Measurements from ENCODE around the gene SH2D4B. TPM values are rescaled to one million over a fixed set of nuclear protein-coding genes. Genes with fewer than 3 reads are reported as not detected.
"Not testable (repeated sequence)": the region's sequence is repeated elsewhere in the genome, so short reads cannot be mapped to it uniquely, and the experiment has no call there.

The SH2D4B gene
- total RNA-seq, 3 donors from 2014 or later, result 0.15 to 0.16 TPM; not detected in 1

- no peaks in the 10 kb centered on the region for H3K4me1 ChIP-seq
- H3K27ac ChIP-seq, result no peak overlapping the region
- H3K36me3 ChIP-seq, result no peaks in the 10 kb centered on the region
- TF ChIP-seq, protein P1, sequence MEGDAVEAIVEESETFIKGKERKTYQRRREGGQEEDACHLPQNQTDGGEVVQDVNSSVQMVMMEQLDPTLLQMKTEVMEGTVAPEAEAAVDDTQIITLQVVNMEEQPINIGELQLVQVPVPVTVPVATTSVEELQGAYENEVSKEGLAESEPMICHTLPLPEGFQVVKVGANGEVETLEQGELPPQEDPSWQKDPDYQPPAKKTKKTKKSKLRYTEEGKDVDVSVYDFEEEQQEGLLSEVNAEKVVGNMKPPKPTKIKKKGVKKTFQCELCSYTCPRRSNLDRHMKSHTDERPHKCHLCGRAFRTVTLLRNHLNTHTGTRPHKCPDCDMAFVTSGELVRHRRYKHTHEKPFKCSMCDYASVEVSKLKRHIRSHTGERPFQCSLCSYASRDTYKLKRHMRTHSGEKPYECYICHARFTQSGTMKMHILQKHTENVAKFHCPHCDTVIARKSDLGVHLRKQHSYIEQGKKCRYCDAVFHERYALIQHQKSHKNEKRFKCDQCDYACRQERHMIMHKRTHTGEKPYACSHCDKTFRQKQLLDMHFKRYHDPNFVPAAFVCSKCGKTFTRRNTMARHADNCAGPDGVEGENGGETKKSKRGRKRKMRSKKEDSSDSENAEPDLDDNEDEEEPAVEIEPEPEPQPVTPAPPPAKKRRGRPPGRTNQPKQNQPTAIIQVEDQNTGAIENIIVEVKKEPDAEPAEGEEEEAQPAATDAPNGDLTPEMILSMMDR (IDR thresholded peaks at IDR 0.05), result no peak
- TF ChIP-seq POLR2AphosphoS5 (IDR thresholded peaks at IDR 0.05), result no peak
- TF ChIP-seq POLR2A (IDR thresholded peaks at IDR 0.05), result no peak
- no peaks in the 10 kb centered on the region for H3K27me3 ChIP-seq
- intact Hi-C loops (cut with DNase I; ENCODE audit: low total_unique reads), result no loop called here
- no peak overlapping the region for H3K4me3 ChIP-seq
- H3K9me3 ChIP-seq, result no peaks in the 10 kb centered on the region
- DNase-seq (ENCODE audit: low spot score in 2 of 2), result peak in 1 of 2 donors; percentile 33
These were observed 5.1 kb upstream of the SH2D4B start for GRCh38 chr10:80532571-80532970.

DNA sequence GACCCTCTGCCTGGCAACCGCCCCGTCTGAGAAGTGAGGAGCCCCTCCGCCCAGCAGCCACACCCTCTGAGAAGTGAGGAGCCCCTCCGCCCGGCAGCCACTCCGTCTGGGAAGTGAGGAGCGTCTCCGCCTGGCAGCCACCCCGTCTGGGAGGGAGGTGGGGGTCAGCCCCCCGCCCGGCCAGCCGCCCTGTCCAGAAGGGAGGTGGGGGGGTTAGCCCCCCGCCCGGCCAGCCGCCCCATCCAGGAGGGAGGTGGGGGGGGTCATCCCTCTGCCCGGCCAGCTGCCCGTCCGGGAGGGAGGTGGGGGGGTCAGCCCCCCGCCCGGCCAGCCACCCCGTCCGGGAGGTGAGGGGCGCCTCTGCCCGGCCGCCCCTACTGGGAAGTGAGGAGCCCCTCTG is 3.6 kb upstream of the SH2D4B start:
- intact Hi-C loops (cut with DNase I; ENCODE audit: low total_unique reads); H3K4me3 ChIP-seq; H3K9me3 ChIP-seq; H3K36me3 ChIP-seq; H3K27ac ChIP-seq; H3K4me1 ChIP-seq; H3K27me3 ChIP-seq: not testable (repeated sequence)
- peak in 1 of 2 donors; percentile 36 for DNase-seq (ENCODE audit: low spot score in 2 of 2)

- H3K27ac ChIP-seq; H3K9me3 ChIP-seq; H3K27me3 ChIP-seq; H3K4me3 ChIP-seq; H3K4me1 ChIP-seq; intact Hi-C loops (cut with DNase I; ENCODE audit: low total_unique reads); H3K36me3 ChIP-seq: not testable (repeated sequence)
- DNase-seq (ENCODE audit: low spot score in 2 of 2), result peak in 1 of 2 donors; percentile 10
These were observed 3.1 kb upstream of the SH2D4B start for GRCh38 chr10:80534646-80535045.

- TF ChIP-seq, protein P1 (IDR thresholded peaks at IDR 0.05), result peak; percentile 20 to 59 (median 52)
- peak in 2 of 3 donors; percentile 36 to 42 for TF ChIP-seq POLR2AphosphoS5 (IDR thresholded peaks at IDR 0.05)
- no peak for TF ChIP-seq POLR2A (IDR thresholded peaks at IDR 0.05)
- intact Hi-C loops (cut with DNase I; ENCODE audit: low total_unique reads), result no loop called here
- peak; percentile 63 to 69 for DNase-seq (ENCODE audit: low spot score in 2 of 2)
These were observed 1.9 kb upstream of the SH2D4B start for GRCh38 chr10:80535671-80536360.

DNA sequence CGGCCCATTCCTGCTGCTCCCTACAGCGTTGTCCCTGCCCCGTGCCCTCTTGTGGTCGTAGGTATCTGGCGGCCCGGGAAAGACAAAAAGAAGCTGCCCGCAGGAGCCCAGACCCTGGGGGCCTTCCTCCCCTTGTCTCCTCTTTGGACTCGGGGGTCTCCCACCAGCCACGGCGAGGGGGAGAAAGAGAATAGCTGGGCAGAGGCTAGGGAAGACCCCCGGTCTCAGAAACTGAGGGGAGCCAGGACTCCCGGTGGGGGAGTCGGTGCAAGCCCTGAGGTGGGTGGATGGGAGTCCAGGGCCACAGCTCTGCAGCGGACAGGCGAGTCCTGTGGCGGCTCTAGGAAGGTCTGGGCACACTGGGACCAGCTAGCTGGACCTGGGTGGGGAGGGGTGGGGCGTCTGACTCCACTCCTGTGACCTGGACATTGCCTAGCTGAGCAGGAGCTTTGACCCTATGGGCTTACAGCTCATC is 1.3 kb upstream of the SH2D4B start:
- H3K9me3 ChIP-seq, result no peaks in the 10 kb centered on the region
- no peaks in the 10 kb centered on the region for H3K4me1 ChIP-seq
- DNase-seq (ENCODE audit: low spot score in 2 of 2), result peak in 1 of 2 donors; percentile 41
- no peaks in the 10 kb centered on the region for H3K27me3 ChIP-seq
- intact Hi-C loops (cut with DNase I; ENCODE audit: low total_unique reads), result no loop called here
- peak overlapping the region; percentile 45 to 61 (median 56) for H3K4me3 ChIP-seq
- H3K27ac ChIP-seq, result peak overlapping the region; percentile 73 to 79
- no peaks in the 10 kb centered on the region for H3K36me3 ChIP-seq
- TF ChIP-seq, protein P1 (IDR thresholded peaks at IDR 0.05), result no peak
- TF ChIP-seq POLR2AphosphoS5 (IDR thresholded peaks at IDR 0.05) (no peak), POLR2A (IDR thresholded peaks at IDR 0.05) (no peak)

More at GRCh38 chr10:80535671-80536360, 1.9 kb upstream of the SH2D4B start:
- H3K9me3 ChIP-seq, result no peaks in the 10 kb centered on the region
- H3K27me3 ChIP-seq, result no peaks in the 10 kb centered on the region
- H3K27ac ChIP-seq, result peak overlapping the region; percentile 73 to 79
- H3K36me3 ChIP-seq, result no peaks in the 10 kb centered on the region
- H3K4me3 ChIP-seq, result peak overlapping the region; percentile 45 to 61 (median 56)
- no peaks in the 10 kb centered on the region for H3K4me1 ChIP-seq

GRCh38 chr10:80537086-80537735 is 491 bp upstream of the SH2D4B start:
- Histone ChIP-seq H3K9me3 (no peaks in the 10 kb centered on the region), H3K4me3 (no peak overlapping the region), H3K27ac (peak overlapping the region in 1 of 2 donors; percentile 79)

More at GRCh38 chr10:80537086-80537735, 491 bp upstream of the SH2D4B start:
- intact Hi-C loops (cut with DNase I; ENCODE audit: low total_unique reads), result no loop called here
- Histone ChIP-seq H3K36me3 (no peaks in the 10 kb centered on the region), H3K4me1 (no peaks in the 10 kb centered on the region), H3K27me3 (no peaks in the 10 kb centered on the region)
- no peak for TF ChIP-seq POLR2A (IDR thresholded peaks at IDR 0.05)
- DNase-seq (ENCODE audit: low spot score in 2 of 2), result no peak

Data from breast epithelium (tissue), 4 donors.